Neuron (in vitro differentiated cells): ENCODE results near the gene PTPN23.

Experiments
- H2AFZ ChIP-seq: one replicate; pipeline ENCODE4 v1.6.1; 2013; ENCODE audit warnings: low read depth, mild to moderate bottlenecking, inconsistent platforms, low read length, moderate library complexity
- H3K27me3 ChIP-seq: one replicate; pipeline ENCODE4 v1.6.1; 2013; ENCODE audit warnings: low read length; ENCODE audit not compliant: insufficient read depth
- H3K36me3 ChIP-seq: one replicate; pipeline ENCODE4 v1.6.1; 2013; ENCODE audit warnings: low read length; ENCODE audit not compliant: insufficient read depth
- H3K4me1 ChIP-seq: one replicate; pipeline ENCODE4 v1.6.1; 2013; ENCODE audit warnings: low read length; ENCODE audit not compliant: insufficient read depth
- H3K4me3 ChIP-seq: 2 replicates; pipeline ENCODE4 v1.5.1; 2013; ENCODE audit warnings: mild to moderate bottlenecking, low read length, moderate library complexity
- H3K9me3 ChIP-seq: one replicate; pipeline ENCODE4 v1.6.1; 2013; ENCODE audit warnings: low read length

The PTPN23 gene

GRCh38 chr3:47421741-47422649 lies 41.2 kb downstream of the PTPN23 start:
- Histone ChIP-seq H3K4me3 (no peak overlapping the region), H2AFZ (no peak overlapping the region), H3K27me3 (no peaks in the 10 kb centered on the region), H3K9me3 (no peaks in the 10 kb centered on the region), H3K4me1 (no peaks in the 10 kb centered on the region), H3K36me3 (peaks cover 24% of the 10 kb centered on the region)

- no peak overlapping the region for H3K4me3 ChIP-seq
- H3K36me3 ChIP-seq, result peaks cover 31% of the 10 kb centered on the region
- H3K27me3 ChIP-seq, result no peaks in the 10 kb centered on the region
- no peaks in the 10 kb centered on the region for H3K4me1 ChIP-seq
- H2AFZ ChIP-seq, result no peak overlapping the region
- H3K9me3 ChIP-seq, result no peaks in the 10 kb centered on the region
These were observed 41.9 kb downstream of the PTPN23 start for GRCh38 chr3:47422743-47423142.

- H3K27me3 ChIP-seq, result no peaks in the 10 kb centered on the region
- H2AFZ ChIP-seq, result no peak overlapping the region
- H3K9me3 ChIP-seq, result no peaks in the 10 kb centered on the region
- H3K36me3 ChIP-seq, result peaks cover 34% of the 10 kb centered on the region
- H3K4me3 ChIP-seq, result no peak overlapping the region
- H3K4me1 ChIP-seq, result no peaks in the 10 kb centered on the region
These were observed 42.8 kb downstream of the PTPN23 start for GRCh38 chr3:47423548-47424145.

- Histone ChIP-seq H3K4me1 (peaks cover 2% of the 10 kb centered on the region), H3K9me3 (no peaks in the 10 kb centered on the region), H2AFZ (no peak overlapping the region), H3K4me3 (no peak overlapping the region), H3K27me3 (no peaks in the 10 kb centered on the region), H3K36me3 (peaks cover 28% of the 10 kb centered on the region)
These were observed 43.9 kb downstream of the PTPN23 start for GRCh38 chr3:47424434-47425382.

- Histone ChIP-seq H2AFZ (no peak overlapping the region), H3K9me3 (no peaks in the 10 kb centered on the region), H3K27me3 (no peaks in the 10 kb centered on the region), H3K4me3 (no peak overlapping the region), H3K4me1 (peaks cover 9% of the 10 kb centered on the region), H3K36me3 (peaks cover 24% of the 10 kb centered on the region)
These were observed 44.6 kb downstream of the PTPN23 start for GRCh38 chr3:47425383-47425778.

- peaks cover 15% of the 10 kb centered on the region for H3K4me1 ChIP-seq
These were observed 45.1 kb downstream of the PTPN23 start for GRCh38 chr3:47425959-47426358.

GRCh38 chr3:47427866-47428265 lies 47.0 kb downstream of the PTPN23 start:
- H3K36me3 ChIP-seq, result peaks cover 24% of the 10 kb centered on the region
- H2AFZ ChIP-seq, result no peak overlapping the region
- no peaks in the 10 kb centered on the region for H3K27me3 ChIP-seq

More at GRCh38 chr3:47425959-47426358, 45.1 kb downstream of the PTPN23 start:
- H2AFZ ChIP-seq, result no peak overlapping the region
- no peaks in the 10 kb centered on the region for H3K27me3 ChIP-seq
- no peak overlapping the region for H3K4me3 ChIP-seq
- peaks cover 24% of the 10 kb centered on the region for H3K36me3 ChIP-seq
- H3K9me3 ChIP-seq, result no peaks in the 10 kb centered on the region

GRCh38 chr3:47428662-47429061 lies 47.8 kb downstream of the PTPN23 start:
- H3K9me3 ChIP-seq, result no peaks in the 10 kb centered on the region
- H3K27me3 ChIP-seq, result no peaks in the 10 kb centered on the region
- no peak overlapping the region for H2AFZ ChIP-seq
- no peak overlapping the region for H3K4me3 ChIP-seq
- H3K36me3 ChIP-seq, result peaks cover 31% of the 10 kb centered on the region
- H3K4me1 ChIP-seq, result peaks cover 21% of the 10 kb centered on the region

More at GRCh38 chr3:47427866-47428265, 47.0 kb downstream of the PTPN23 start:
- Histone ChIP-seq H3K9me3 (no peaks in the 10 kb centered on the region), H3K4me1 (peaks cover 21% of the 10 kb centered on the region), H3K4me3 (no peak overlapping the region)

GRCh38 chr3:47429476-47430270 lies 48.9 kb downstream of the PTPN23 start:
- H3K9me3 ChIP-seq, result no peaks in the 10 kb centered on the region
- no peak overlapping the region for H2AFZ ChIP-seq
- peaks cover 21% of the 10 kb centered on the region for H3K4me1 ChIP-seq
- no peak overlapping the region for H3K4me3 ChIP-seq
- H3K36me3 ChIP-seq, result peaks cover 38% of the 10 kb centered on the region
- H3K27me3 ChIP-seq, result no peaks in the 10 kb centered on the region

GRCh38 chr3:47430606-47431005 lies 49.8 kb downstream of the PTPN23 start:
- H2AFZ ChIP-seq, result no peak overlapping the region
- H3K27me3 ChIP-seq, result no peaks in the 10 kb centered on the region
- H3K9me3 ChIP-seq, result no peaks in the 10 kb centered on the region
- peaks cover 21% of the 10 kb centered on the region for H3K4me1 ChIP-seq
- peaks cover 40% of the 10 kb centered on the region for H3K36me3 ChIP-seq
- no peak overlapping the region for H3K4me3 ChIP-seq

GRCh38 chr3:47431225-47431624 lies 50.4 kb downstream of the PTPN23 start:
- Histone ChIP-seq H2AFZ (no peak overlapping the region), H3K4me1 (peaks cover 21% of the 10 kb centered on the region), H3K27me3 (no peaks in the 10 kb centered on the region), H3K36me3 (peaks cover 38% of the 10 kb centered on the region), H3K4me3 (no peak overlapping the region), H3K9me3 (no peaks in the 10 kb centered on the region)

GRCh38 chr3:47432673-47433072 lies 51.9 kb downstream of the PTPN23 start:
- Histone ChIP-seq H3K36me3 (peaks cover 28% of the 10 kb centered on the region), H3K4me1 (peaks cover 21% of the 10 kb centered on the region), H2AFZ (no peak overlapping the region), H3K27me3 (no peaks in the 10 kb centered on the region), H3K9me3 (no peaks in the 10 kb centered on the region), H3K4me3 (no peak overlapping the region)
